ENCODE measurements around the gene BCL3. TPM values are rescaled to one million over a fixed set of nuclear protein-coding genes. Genes with fewer than 3 reads are reported as not detected.

Gene BCL3
- total RNA-seq, 1 experiment from 2014 or later: 7.8 TPM

- no peak overlapping the region for H3K27ac Mint-ChIP-seq
- TF ChIP-seq NR1H2 (CRISPR knock-in tag; IDR thresholded peaks at IDR 0.05): no peak
- no peak for TF ChIP-seq TEAD4 (CRISPR knock-in tag; IDR thresholded peaks at IDR 0.05)
- TF ChIP-seq E2F1 (CRISPR knock-in tag; IDR thresholded peaks at IDR 0.05): no peak
- no peak for TF ChIP-seq ATF3 (CRISPR knock-in tag; conservative IDR thresholded peaks at IDR 0.05)
- no peak for TF ChIP-seq ATF6 (CRISPR knock-in tag; IDR thresholded peaks at IDR 0.05)
- TF ChIP-seq RORB (CRISPR knock-in tag; IDR thresholded peaks at IDR 0.05): no peak
- no peak for TF ChIP-seq ZNF138 (CRISPR knock-in tag; conservative IDR thresholded peaks at IDR 0.05)
- TF ChIP-seq KAT7 (CRISPR knock-in tag; IDR thresholded peaks at IDR 0.05; ENCODE audit: borderline replicate concordance): no peak
- TF ChIP-seq HMGXB4 (CRISPR knock-in tag; IDR thresholded peaks at IDR 0.05): no peak
- ChIA-PET POLR2A (interaction anchor here (0.6 kb wide), 1 partner anchor 208 kb away, joined by 4 read pairs; no protein-coding TSS in a partner anchor), CTCF (interaction anchor here (1.2 kb wide), 1 partner anchor 58 kb away, joined by 3 read pairs; no protein-coding TSS in a partner anchor)
- H3K27me3 Mint-ChIP-seq (ENCODE audit: low read depth): no peaks in the 10 kb centered on the region
- ATAC-seq: no peak
- H3K36me3 Mint-ChIP-seq: peaks cover 26% of the 10 kb centered on the region
- peaks cover 5% of the 10 kb centered on the region; the same call in 1 of the 2 replicates for H3K4me1 Mint-ChIP-seq
- no peaks in the 10 kb centered on the region for H3K9me3 Mint-ChIP-seq
- no peak overlapping the region for H3K4me3 Mint-ChIP-seq
- DNase-seq (ENCODE audit: low spot score): no peak
Measured at GRCh38 chr19:44785993-44786392, 37.5 kb downstream of the BCL3 start.

- no peak for DNase-seq (ENCODE audit: low spot score)
- Mint-ChIP-seq H3K36me3 (peaks cover 39% of the 10 kb centered on the region), H3K4me3 (no peak overlapping the region), H3K27ac (no peak overlapping the region), H3K4me1 (peaks cover 5% of the 10 kb centered on the region; the same call in 1 of the 2 replicates), H3K27me3 (ENCODE audit: low read depth) (no peaks in the 10 kb centered on the region), H3K9me3 (no peaks in the 10 kb centered on the region)
- ChIA-PET CTCF (interaction anchor here (1.1 to 1.2 kb wide), 3 partner anchors 10 to 65 kb away, joined by 3 to 5 read pairs (median 4); no protein-coding TSS in a partner anchor), POLR2A (no interaction called here)
- ATAC-seq: no peak
- no peak for TF ChIP-seq SMAD4 (CRISPR knock-in tag; IDR thresholded peaks at IDR 0.05)
- no peak for TF ChIP-seq KAT7 (CRISPR knock-in tag; IDR thresholded peaks at IDR 0.05; ENCODE audit: borderline replicate concordance)
- TF ChIP-seq E2F1 (CRISPR knock-in tag; IDR thresholded peaks at IDR 0.05): no peak
- TF ChIP-seq, protein P1, sequence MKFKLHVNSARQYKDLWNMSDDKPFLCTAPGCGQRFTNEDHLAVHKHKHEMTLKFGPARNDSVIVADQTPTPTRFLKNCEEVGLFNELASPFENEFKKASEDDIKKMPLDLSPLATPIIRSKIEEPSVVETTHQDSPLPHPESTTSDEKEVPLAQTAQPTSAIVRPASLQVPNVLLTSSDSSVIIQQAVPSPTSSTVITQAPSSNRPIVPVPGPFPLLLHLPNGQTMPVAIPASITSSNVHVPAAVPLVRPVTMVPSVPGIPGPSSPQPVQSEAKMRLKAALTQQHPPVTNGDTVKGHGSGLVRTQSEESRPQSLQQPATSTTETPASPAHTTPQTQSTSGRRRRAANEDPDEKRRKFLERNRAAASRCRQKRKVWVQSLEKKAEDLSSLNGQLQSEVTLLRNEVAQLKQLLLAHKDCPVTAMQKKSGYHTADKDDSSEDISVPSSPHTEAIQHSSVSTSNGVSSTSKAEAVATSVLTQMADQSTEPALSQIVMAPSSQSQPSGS (CRISPR knock-in tag; IDR thresholded peaks at IDR 0.05; ENCODE audit: borderline replicate concordance, low read depth): no peak
- TF ChIP-seq MYBL2 (CRISPR knock-in tag; IDR thresholded peaks at IDR 0.05): no peak
- TF ChIP-seq, protein P2, sequence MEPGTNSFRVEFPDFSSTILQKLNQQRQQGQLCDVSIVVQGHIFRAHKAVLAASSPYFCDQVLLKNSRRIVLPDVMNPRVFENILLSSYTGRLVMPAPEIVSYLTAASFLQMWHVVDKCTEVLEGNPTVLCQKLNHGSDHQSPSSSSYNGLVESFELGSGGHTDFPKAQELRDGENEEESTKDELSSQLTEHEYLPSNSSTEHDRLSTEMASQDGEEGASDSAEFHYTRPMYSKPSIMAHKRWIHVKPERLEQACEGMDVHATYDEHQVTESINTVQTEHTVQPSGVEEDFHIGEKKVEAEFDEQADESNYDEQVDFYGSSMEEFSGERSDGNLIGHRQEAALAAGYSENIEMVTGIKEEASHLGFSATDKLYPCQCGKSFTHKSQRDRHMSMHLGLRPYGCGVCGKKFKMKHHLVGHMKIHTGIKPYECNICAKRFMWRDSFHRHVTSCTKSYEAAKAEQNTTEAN (CRISPR knock-in tag; IDR thresholded peaks at IDR 0.05): no peak
- no peak for TF ChIP-seq RORB (CRISPR knock-in tag; IDR thresholded peaks at IDR 0.05)
- TF ChIP-seq FOXP4 (CRISPR knock-in tag; IDR thresholded peaks at IDR 0.05): no peak
Measured at GRCh38 chr19:44788971-44789370, 40.5 kb downstream of the BCL3 start.

Data from WTC11 (cell line).